ENCODE measurements around the gene NR1H2.
"Not testable (repeated sequence)": the region's sequence is repeated elsewhere in the genome, so short reads cannot be mapped to it uniquely, and the experiment has no call there.

NR1H2 gene

GRCh38 chr19:50347089-50347581 lies 29.1 kb upstream of the NR1H2 start:
- DNase-seq = not testable (repeated sequence)

GRCh38 chr19:50349277-50350057 lies 26.8 kb upstream of the NR1H2 start:
- DNase-seq = no peak

- DNase-seq = no peak
Observed at GRCh38 chr19:50352242-50352641, 24.0 kb upstream of the NR1H2 start.

- DNase-seq = not testable (repeated sequence)
Observed at GRCh38 chr19:50353487-50353880, 22.8 kb upstream of the NR1H2 start.

- DNase-seq = no peak
Observed at GRCh38 chr19:50356691-50357177, 19.5 kb upstream of the NR1H2 start.

GRCh38 chr19:50357178-50358100 lies 18.8 kb upstream of the NR1H2 start:
- DNase-seq = peak; percentile 27

- DNase-seq = peak; percentile 46
Observed at GRCh38 chr19:50358483-50359327, 17.6 kb upstream of the NR1H2 start.

- DNase-seq = no peak
Observed at GRCh38 chr19:50359328-50359818, 16.9 kb upstream of the NR1H2 start.

- no peak for DNase-seq
Observed at GRCh38 chr19:50361290-50362029, 14.8 kb upstream of the NR1H2 start.

GRCh38 chr19:50362030-50362412 lies 14.2 kb upstream of the NR1H2 start:
- no peak for DNase-seq

- no peak for DNase-seq
Observed at GRCh38 chr19:50362656-50363424, 13.4 kb upstream of the NR1H2 start.

GRCh38 chr19:50365434-50366306 lies 10.6 kb upstream of the NR1H2 start, which contains the start of gene NAPSA:
Gene NAPSA (minus strand): TSS chr19:50365639. CDS start chr19:50365621, 18 bp downstream.
- no peak for DNase-seq

- peak; percentile 45 for DNase-seq
Observed at GRCh38 chr19:50368649-50369570, 7.3 kb upstream of the NR1H2 start.

GRCh38 chr19:50371914-50372475 lies 4.3 kb upstream of the NR1H2 start:
- DNase-seq = no peak

GRCh38 chr19:50377051-50377461 lies 799 bp downstream of the NR1H2 start:
- no peak for DNase-seq

- no peak for DNase-seq
Observed at GRCh38 chr19:50377517-50377916, 1.3 kb downstream of the NR1H2 start.

- DNase-seq = no peak
Observed at GRCh38 chr19:50378169-50378862, 2.1 kb downstream of the NR1H2 start.

- DNase-seq = no peak
Observed at GRCh38 chr19:50378863-50379236, 2.6 kb downstream of the NR1H2 start.
